NCI-H446 (cell line): ENCODE data around the gene FERMT2.
A peak's percentile ranks its signal among the peaks of the same experiment; 100 is the strongest.
"Not testable (repeated sequence)": the region's sequence is repeated elsewhere in the genome, so short reads cannot be mapped to it uniquely, and the experiment has no call there.

Experiments used
- DNase-seq, 2 experiments: peaks; one replicate each; lab custom pipeline; 2025; lab: John Stamatoyannopoulos, UW

The FERMT2 gene

DNA sequence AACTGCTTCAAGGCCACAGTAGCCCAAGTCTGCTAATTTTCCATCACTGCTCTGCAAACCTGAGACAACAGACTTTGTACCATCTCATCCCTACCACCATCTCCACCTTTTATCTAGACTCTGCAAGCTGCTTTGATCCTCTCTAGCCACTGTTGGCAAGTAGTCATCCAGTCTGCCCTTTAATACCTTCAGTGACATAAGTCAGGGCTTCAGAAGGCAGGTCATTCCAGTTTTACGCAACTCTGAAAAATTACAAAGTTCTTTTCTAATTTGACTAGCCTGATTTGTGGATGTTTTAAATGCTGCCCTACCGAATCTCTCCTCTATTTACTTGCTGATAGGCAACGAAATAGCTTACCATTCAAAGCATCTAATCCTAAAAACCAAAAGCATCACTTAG lies 2.8 kb downstream of the FERMT2 start:
- no peak for DNase-seq

DNA sequence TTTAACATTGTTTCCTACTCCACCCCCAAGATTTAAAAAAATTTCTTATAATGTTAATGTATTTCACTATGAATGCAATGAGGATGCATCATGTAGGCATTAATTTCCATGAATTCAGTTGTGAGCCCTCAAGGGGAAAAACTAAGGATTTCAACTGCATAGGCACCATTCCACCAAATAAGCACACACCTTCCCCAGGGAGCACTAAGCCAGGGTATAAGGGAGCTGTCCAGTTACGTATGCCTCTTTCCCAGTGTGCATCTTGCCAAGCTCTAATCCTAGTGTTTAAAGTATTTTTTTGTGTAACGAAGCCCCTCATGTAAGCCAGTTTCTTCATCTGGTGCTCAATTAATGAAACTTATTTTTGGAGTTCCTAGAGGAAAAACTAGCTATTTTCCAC lies 6.6 kb downstream of the FERMT2 start:
- no peak for DNase-seq

DNA sequence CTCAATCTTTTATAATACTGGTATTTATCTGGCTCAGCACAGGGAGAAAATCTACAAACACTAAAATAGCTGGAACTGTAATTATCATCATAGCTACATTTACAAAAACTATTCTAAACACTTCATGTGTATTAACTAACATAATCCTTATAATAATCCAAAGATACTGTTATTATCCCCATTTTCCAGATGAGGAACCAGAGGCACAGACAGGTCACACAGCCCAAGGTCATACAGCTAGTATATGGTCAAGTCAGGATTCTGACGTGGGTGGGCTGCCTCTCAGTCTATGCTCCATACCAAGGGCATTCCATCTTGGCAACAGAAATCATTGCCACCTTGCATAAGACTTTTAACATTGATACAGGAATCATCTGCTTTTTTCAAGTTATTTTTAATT lies 11.4 kb downstream of the FERMT2 start:
- DNase-seq, result no peak

DNA sequence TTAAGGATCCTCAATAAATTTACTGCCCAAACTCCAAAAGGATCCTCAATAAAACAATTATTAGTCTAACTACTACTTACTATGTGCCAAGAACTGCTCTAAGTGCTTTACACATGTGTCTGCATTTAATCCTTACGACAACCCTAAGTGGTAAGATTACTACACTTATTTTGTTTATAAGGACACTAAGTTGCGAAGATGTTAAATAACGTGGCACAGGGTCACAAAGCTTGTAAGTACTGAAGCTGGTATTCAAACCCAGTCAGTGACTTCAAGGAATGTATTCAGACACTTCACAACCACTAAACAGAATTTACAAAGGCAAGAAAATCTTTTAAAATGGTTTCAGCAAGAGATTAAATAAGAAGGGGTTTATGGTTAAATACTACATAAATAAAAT lies 13.0 kb downstream of the FERMT2 start:
- no peak for DNase-seq

DNA sequence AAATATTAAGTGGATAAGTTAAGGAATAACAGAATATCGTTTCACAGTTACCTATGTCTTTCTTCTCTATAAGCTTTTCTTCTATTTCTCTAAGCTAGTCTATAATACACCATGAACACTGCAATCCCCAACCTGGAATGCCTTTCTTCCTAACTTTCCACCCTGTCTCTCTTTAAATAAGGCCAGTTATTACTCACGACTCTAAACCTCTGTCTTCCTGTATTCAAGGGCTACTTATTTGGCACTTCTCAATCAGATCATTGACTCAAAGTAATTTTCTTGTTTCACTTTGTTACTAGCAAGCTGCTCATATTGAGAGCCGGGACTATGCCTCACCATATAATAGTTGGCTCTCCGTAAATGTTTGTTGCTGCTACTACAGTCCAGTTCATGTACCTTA lies 13.5 kb downstream of the FERMT2 start:
- no peak for DNase-seq

DNA sequence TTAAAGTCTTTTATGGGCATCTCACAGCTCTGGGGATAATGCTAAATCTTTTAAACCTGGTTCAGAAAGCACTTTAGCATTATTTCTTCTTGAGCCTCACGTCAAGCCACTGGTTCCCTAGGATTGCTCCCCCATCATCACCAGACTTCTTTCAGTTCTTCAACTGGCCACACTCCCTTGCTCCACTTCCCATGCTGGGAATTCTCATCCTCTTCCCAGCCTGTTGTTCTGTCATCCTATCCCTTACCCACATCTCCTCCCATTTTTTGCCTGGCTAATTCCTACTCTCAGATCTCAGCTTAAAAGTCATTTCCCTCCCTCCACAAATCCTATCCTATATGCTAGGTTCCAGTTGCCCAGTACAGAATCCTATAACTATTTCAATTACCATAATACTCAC lies 14.4 kb downstream of the FERMT2 start:
- DNase-seq, result no peak

DNA sequence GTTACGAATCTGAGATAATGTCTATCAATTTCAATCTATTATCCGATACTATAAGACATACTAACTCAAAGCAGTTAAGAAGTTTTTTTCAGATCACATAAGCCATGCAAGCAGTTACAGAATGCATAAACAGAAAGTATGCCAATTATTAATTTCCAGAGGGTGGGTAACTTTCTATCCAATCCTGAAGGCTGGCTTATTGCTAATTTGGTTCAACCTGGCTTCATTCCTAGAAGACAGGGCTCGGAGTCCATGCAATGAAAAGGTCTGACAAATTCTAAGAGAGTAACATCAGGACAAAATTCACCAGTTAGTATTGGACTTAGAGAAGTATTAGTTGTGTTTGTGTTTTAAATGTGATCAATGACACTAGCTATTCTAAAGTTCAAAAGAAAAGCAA lies 15.0 kb downstream of the FERMT2 start:
- DNase-seq, result peak in 1 of 2 experiments; percentile 7

DNA sequence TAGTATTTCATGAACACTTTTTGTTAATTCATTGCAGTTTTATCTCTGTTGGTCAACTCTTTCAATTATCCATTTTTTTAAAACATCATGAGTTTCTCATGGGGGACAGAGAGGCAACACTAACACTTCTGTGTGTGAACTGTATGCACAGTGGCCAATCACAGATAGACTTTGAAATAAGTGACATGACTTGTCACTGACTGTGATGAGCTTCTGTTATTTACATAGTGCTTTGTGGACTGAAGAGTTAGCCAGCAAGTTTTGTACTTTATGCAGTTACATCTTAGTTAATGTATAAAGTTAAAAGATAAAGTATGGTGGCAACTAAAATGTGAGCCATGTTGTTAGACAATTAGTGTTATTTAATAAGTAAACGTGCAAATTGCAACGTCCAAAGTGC lies 16.1 kb downstream of the FERMT2 start:
- DNase-seq, result no peak

DNA sequence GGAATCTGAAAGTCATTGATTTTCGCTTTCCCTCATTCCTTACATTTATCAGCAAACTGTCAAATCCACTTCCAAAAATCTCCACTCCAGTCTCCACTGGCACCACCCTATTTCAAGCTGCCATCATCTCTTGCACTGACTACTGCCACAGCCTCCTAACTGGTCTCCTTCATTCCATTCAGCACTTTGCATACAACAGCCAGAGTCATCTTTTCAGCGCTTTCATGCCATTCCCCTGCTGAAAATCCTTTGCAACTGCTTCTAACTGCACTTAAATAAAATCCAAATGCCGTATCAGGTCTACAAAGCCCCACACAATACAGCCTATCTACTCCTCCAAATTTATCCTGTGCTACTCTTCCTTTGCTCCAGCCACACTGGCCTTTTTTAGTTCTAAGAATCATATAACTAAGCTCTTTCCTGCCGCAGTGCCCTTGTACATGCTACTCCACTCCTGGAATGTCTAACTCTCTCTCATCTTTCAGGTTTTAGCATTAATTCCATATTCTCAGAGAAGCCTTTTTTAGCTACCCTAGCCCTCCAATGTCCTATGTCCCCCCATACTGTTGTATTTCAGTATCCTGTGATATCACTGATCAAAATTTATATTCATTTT lies 21.6 kb downstream of the FERMT2 start:
- DNase-seq, result no peak

DNA sequence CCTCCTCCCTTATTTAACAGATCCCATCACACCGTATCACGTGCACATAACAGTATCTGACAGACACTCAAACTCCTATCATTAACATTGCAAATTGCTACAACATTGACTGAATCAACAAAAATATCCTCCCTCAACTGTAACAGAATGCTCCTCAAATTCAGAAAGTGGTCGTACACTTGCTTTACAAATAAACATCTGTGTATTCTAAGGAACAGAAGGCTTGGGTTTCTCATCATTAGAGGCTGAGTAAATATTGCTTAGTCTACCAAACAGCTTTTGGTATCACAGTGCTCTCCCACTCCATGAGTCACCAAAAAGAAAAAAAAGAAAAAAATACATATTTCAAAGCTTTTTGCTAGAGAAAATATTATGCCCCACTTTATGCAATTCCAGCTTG lies 23.9 kb downstream of the FERMT2 start:
- peak; percentile 34 to 63 for DNase-seq

DNA sequence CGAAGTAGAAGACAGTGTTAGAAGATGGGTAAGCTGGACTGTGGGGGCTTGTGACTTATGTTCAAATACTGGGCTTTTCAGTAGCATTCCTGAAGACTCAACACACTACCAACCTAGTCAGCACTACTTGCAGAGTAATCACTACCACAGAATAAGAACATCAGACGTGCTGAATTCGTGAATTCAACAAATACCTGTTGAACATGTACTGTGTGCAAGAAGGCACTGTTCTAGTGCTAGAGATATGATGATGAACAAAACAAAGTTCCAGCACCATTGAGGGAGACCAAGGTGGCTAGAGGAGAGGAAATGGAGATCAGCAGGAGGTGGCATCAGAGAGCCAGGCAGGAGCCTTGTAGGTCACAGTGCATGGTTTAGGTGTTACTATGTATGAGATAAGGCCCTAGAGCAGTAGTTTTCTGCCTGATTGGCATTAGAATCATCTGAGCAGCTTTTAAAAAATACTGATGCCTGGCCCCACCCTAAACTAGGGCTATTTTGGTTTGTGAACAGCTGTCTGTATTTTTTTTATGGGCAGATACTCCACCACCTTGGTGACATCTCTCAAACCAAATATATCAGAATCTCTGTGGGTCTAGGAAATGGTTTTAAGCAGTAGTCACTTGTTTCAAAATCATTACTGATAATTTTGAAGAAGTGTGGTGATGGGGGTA lies 26.8 kb downstream of the FERMT2 start:
- DNase-seq, result no peak

DNA sequence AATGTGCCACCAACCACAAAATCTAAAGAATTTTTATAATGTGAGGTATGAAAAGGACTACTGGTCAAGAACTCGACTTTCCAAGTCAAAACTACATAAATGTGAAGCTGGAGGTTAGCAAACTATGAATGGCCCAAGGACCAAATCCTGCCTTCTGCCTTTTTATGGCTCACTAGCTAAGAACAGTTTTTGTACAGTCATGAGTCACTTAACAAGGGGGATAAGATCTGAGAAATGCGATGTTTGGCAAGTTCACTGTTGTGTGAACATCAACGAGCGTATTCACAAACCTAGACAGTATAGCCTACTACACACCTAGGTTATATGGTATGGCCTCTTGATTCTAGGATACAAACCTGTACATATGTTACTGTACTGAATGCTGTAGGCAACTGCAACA lies 28.2 kb downstream of the FERMT2 start:
- peak in 1 of 2 experiments; percentile 20 for DNase-seq

DNA sequence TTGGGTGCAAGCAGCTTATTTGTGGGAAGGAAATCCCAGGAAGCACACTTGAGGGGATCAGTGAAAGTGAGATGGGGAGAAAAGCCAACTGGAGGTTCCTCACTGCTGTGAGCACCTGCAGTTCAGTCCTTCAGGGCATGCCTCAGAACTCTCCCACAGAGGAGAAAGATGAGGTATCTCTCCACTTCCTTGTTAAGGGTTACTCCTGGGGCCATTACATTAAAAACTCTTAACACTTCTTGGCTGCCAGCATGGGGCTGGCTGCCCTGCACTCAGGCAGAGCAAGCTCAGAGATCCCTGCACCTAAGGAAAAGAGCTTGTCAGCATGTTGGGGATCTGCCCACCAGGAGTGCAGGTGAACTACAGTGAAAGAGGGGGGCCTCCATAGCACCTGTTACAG lies 28.8 kb downstream of the FERMT2 start:
- DNase-seq, result no peak

DNA sequence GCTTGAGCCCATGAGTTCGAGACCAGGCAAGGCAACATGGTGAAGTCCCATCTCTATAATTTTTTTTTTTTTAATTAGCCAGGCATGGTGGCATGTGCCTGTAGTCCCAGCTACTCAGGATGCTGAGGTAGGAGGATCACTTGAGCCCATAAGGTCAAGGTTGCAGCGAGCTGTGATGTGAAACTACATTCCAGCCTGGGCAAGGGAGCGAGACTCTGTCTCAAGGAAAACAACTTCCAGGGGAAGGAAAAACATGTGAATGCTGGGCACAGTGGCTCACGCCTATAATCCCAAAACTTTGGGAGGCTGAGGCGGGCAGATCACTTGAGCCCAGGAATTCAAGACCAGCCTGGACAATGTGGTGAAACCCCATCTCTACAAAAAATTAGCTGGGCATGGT lies 30.4 kb downstream of the FERMT2 start:
- DNase-seq, result not testable (repeated sequence)

DNA sequence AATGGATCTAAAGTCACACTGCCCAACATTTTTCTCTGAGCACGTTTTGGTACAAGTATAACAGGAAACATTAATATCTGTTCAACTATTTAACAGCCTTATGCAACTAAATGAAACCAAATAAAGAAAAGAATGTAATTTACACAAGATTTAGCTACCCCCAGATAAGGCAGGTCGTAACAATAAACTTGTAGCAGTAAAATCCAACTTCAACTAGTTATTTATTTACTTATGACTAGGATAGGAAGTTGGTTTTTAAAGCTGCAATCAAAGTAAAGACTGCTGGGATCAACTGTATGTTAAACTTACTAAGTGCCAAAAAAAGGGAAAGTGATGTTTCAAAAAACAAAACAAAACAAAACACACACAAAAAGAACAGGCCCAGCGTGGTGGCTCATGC lies 30.9 kb downstream of the FERMT2 start:
- no peak for DNase-seq

DNA sequence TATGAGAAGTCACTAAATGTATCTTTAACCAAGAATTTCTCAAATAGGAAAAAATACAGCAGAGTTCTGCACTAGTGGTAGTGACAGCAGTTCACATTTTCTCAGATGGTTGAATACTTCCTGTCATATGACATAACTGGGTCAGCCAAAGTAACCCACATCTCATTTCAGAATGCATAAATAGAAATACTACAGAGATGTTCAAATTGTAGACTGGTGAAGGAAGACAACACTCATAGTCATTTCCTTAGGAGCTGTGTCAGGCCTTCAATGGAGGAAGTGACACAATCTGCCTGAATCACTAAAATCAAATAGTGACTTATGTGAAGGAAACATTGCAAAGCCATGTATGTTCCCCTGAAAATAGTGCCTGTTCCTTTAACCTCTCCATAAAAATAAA lies 32.4 kb downstream of the FERMT2 start:
- no peak for DNase-seq

DNA sequence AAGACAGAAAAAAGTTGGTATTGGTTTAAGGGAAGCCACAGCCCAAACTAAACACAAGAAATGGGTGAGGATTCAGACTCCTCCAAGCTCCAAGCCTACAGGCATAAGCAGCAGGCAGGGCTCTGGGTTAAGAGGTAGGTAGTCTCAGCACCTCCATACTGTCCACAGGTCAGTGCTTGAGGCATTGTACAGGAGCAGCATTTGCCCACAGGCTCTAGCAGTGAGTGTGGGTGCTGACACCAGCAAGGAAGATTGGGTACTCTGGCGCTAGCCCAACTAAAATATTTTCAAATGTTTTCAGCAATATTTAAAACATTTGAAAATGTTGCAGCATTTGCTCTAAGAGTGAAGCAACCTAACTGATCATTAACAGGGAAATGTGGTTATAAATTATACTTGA lies 33.1 kb downstream of the FERMT2 start:
- DNase-seq, result no peak

DNA sequence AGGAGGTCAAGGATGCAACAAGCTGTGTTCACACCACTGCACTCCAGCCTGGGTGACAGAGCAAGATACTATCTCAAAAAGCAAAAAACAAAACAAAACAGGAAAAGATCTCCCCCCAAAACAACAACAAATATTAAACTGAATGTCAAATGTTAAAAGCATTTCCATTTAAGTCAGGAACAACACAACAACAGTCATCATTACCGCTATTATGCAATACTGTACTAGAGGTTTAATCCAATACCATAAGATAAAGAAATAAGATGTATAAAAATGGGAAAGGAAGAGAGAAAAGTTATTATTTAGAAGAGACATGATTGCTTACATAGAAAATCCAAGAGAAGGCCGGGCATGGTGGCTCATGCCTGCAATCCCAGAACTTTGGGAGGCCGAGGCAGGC lies 36.6 kb downstream of the FERMT2 start:
- no peak for DNase-seq

DNA sequence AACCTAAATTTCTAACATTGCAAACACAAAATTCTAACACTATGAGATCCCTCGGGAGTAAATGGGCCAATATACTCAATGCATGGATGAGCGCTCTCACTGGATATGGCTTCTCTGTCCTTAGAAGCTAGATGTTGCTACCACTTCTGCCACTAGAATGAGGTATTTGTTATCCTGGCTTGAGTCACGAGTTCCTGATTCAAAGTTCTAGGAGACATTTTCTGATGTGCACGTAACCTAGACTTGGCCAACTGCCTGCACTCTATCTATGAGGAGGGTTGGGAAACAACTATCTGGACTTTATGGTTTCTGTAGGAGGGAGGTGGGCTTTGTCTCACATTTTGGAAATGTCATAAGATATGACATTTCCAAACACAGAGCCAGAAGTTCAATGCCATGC lies 37.6 kb downstream of the FERMT2 start:
- DNase-seq, result no peak

DNA sequence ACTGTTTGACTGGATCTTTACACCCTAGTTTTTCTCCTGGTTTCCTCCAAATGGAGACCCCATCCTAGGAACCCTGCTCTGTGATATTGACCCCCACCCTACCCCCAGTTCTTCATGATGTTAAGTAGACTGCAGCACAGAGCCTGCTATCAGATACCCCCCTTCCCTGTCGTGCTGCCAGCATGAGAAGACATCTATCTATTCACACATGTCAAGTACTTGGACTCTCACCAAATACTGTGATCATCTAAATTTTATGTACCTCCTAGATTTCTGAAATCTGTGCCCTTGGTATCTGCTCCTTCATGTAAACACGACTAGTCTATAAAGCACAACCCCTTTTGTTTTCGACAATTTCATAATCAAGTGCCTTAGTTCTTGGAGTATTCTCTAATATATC lies 38.9 kb downstream of the FERMT2 start:
- peak; percentile 39 to 60 for DNase-seq

DNA sequence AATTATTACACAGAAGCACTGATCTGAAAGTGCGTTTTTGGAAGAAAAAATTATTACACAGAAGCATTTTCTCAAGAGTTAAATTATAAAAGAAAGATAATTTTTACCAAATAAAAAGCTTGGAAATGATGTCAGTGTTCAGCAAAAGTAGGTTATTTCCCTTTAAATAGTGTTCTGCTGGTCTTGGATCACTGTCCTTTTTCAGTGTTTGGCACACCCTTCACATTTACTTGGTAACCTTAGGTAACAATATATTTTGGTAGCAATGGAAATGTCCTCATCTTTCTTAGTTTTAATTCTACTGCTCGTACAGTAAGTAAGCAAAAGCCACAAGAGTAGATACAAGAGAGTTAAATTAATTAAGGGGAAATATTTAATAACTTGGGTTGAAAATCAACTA lies 40.3 kb downstream of the FERMT2 start:
- no peak for DNase-seq

DNA sequence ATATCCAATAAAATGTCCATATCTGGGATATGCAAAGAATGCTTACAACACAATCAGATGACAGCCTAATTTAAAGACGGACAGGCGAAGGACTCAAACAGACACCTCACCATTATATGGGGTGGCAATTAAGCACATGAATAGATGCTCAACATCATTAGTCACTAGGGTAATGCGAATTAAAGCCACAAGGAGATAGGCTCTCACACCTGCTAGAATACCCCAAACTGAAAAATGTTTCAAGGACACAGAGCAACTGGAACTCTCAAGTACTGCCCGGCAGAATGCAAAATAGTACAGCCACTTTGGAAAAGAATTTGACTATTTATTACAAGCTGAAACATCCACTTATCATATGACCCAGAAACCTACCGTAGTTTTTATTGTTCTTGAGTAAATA lies 42.9 kb downstream of the FERMT2 start:
- no peak for DNase-seq

DNA sequence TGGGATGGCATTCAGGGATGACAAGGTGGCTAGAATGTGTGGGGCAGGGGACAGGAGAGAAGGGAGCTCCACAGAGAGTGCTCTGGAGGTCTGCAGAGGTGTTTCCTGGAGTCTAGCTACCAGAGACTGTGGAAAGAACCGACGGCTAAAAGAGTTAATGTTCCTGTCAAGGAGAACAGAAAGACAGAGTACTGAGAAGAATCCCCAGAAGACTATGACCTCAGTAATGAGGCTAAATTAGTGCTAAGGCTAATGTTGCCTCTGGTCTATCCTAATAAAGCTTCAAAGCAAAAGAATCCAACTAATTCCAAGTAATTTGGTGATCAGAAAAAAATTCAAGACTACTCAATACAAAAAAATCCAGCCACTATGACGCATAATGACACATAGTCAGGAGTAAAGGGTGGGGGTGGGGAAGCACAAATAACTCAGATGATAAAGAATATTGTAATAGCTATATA lies 44.7 kb downstream of the FERMT2 start:
- DNase-seq, result no peak

DNA sequence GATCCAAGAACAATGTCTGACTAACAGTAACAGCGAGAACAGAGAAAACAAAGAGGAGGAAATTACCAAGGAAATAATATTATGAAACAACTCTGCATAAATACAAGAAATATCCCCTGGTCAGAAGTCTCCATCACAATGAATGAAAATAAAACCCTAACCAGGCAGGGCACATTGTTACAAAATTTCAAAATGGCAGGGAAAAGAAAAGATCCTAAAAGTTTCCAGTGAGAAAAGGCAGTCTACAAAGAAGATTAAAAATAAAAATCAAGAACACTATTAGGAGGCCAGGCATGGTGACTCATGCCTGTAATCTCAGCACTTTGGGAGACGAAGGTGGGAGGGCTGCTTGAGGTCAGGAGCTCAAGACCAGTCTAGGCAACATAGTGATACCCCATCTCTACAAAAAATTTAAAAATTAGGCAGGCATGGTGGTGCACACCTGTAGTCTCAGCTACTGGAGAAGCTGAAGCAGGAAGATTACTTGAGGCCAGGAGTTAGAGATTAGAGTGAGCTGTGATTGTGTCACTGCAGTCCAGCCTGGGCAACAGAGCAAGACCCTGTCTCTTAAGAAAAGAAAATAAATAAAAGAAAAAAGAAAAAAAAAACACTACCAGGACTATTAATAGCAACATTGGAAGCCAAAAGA lies 47.8 kb downstream of the FERMT2 start:
- no peak for DNase-seq
